ELF-1 (cell line): ENCODE measurements around the gene SPATA33.

ENCODE experiments used
- DNase-seq: peaks from one replicate; pipeline ENCODE4 v3.0.0-alpha.2; 2016; ENCODE audit warnings: low read depth, low spot score

SPATA33 gene

GRCh38 chr16:89709716-89710432 is 52.2 kb downstream of the SPATA33 start:
- no peak for DNase-seq

- peak; percentile 54 for DNase-seq
These were observed 53.3 kb downstream of the SPATA33 start for GRCh38 chr16:89710709-89711564.

GRCh38 chr16:89711601-89712273 is 54.1 kb downstream of the SPATA33 start:
- DNase-seq: peak; percentile 48

- no peak for DNase-seq
These were observed 54.7 kb downstream of the SPATA33 start for GRCh38 chr16:89712274-89712781.

- DNase-seq: no peak
These were observed 58.9 kb downstream of the SPATA33 start for GRCh38 chr16:89716493-89716892.

GRCh38 chr16:89716916-89717687 is 59.5 kb downstream of the SPATA33 start:
- no peak for DNase-seq

GRCh38 chr16:89717688-89718505 is 60.3 kb downstream of the SPATA33 start:
- no peak for DNase-seq
